SK-N-MC (cell line): ENCODE measurements around the gene FAM177A1.

Experiments
- EZH2 ChIP-seq: fragments of 200-600 bp; sonication (generic); IDR thresholded peaks from one replicate; pipeline ENCODE4 v1.6.1; 2017; ENCODE audit warnings: antibody characterized with exemption
- FOXP2 ChIP-seq: optimal IDR thresholded peaks from 2 replicates; pipeline ENCODE3; 2011; ENCODE audit warnings: mild to moderate bottlenecking, moderate library complexity; ENCODE audit not compliant: insufficient read depth; ENCODE audit errors: extremely low read length, control extremely low read depth

DNA sequence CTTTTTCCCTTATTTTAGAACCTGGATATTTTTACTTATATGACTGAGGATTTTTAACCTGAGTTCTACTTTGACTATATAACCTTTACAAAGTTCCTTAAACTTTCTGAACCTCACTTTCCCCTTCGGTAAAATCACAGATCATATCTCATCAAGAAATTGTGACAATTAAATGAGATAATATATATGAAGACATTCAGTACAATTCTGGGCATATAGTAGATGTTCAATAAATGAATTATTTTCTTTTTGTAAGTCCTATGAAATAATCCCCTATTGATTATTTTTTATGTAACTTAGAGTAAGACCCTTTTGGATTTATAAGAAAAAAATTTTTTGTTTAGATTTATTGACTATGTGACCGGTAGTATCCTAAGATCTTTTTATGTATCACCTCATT is 17.6 kb upstream of the FAM177A1 start:
- TF ChIP-seq FOXP2 (no peak), EZH2 (no peak)
